OCI-M2 (cell line): ENCODE data around the gene RIMKLA.

Experiments used
- DNase-seq: peaks from one replicate; lab custom pipeline; 2025; ENCODE audit not compliant: unreplicated experiment; lab: John Stamatoyannopoulos, UW

Gene RIMKLA, protein sequence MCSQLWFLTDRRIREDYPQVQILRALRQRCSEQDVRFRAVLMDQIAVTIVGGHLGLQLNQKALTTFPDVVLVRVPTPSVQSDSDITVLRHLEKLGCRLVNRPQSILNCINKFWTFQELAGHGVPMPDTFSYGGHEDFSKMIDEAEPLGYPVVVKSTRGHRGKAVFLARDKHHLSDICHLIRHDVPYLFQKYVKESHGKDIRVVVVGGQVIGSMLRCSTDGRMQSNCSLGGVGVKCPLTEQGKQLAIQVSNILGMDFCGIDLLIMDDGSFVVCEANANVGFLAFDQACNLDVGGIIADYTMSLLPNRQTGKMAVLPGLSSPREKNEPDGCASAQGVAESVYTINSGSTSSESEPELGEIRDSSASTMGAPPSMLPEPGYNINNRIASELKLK

GRCh38 chr1:42380586-42381279, at the start of gene RIMKLA:
Gene RIMKLA, plus strand, starts transcription at chr1:42380792. Its CDS starts 143 bp downstream, at chr1:42380935.
- no peak for DNase-seq

DNA sequence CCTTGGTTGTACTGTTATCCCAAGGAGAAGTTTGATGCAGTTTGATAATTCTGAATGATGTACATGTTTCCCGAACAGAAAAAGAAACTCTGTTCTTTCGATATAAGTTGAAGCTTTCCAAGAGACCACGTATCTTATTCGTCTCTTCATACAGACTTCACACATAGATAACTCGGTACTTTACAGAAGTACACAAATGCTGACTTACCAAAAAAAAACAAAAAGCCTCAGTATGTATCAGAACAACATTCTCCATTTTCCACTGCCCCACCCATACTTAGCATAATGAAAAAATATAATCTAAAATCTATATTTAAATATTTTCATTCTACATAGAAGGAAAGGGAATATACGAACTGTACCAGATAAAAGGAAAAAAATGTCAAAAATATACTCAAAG, 47.7 kb upstream of the RIMKLA start:
- no peak for DNase-seq

DNA sequence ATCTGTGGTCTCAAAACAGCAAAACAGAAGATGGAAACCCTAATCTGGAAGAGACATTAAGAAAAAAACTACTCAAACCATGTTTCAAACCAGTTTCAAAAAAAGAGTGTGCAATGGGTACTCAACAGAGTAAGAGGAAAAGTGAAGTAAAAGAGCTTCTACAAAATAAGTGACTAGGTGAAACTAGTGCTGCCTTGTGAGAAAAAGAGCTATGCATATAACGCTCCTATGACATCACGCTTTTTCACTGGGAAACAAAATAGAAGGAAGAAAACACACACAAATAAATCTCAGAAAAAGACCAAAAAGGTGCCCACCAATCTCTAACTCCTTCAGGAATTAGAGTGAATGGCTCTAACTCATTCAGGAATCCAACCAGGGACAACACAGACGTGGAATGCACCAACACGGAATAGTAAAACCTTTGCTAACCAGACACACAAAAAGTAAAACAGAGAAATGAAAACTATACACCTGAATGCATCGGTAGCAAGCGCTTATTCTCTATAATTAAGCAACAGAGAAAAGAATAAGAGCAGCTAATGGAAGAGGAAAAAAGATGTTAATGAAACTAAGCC, 46.8 kb upstream of the RIMKLA start:
- no peak for DNase-seq

DNA sequence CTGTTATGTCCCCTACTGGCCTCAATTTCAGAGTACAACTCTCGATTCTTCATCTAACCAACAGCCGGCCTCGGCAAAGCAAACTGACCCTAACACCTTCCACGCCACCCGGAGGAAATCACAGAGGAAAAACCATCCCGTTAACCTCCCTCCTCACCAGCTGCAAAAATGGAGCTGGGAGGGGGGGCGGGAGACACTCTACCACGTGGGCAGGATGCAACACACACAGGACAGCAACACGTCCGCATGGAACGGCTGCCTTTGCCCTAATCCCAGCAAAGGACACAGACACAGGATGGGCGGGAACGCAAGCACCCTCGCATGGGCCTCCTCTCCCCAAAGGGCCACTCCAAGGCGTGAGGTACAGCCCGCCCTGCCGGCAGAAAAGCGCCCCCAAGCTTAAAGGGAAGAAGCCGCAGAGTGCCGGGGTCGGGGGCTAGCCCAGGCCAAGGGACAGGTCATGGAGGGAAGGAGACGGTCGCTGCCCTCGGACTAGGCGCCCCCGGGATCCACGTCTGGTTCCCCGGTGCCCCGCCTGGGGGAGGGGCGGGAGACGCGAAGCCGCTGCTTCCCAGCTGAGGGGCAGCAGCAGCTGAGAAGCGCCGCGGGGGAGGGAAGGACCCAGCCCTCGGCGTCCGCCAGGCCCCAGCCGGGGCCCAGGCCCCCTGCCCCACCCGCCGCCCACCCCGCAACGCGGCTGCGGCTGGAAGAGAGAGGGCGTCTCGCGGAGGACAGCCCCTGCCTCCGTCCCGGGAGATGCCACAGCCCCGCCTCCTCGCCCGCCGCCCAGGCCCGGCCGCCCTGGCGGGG, 46.1 kb upstream of the RIMKLA start:
- DNase-seq = no peak

GRCh38 chr1:42335050-42335808, 45.4 kb upstream of the RIMKLA start, which contains the start of gene FOXJ3:
Gene FOXJ3, minus strand, starts transcription at chr1:42335235. Its CDS starts 24,142 bp downstream, at chr1:42311093.
- DNase-seq = no peak

DNA sequence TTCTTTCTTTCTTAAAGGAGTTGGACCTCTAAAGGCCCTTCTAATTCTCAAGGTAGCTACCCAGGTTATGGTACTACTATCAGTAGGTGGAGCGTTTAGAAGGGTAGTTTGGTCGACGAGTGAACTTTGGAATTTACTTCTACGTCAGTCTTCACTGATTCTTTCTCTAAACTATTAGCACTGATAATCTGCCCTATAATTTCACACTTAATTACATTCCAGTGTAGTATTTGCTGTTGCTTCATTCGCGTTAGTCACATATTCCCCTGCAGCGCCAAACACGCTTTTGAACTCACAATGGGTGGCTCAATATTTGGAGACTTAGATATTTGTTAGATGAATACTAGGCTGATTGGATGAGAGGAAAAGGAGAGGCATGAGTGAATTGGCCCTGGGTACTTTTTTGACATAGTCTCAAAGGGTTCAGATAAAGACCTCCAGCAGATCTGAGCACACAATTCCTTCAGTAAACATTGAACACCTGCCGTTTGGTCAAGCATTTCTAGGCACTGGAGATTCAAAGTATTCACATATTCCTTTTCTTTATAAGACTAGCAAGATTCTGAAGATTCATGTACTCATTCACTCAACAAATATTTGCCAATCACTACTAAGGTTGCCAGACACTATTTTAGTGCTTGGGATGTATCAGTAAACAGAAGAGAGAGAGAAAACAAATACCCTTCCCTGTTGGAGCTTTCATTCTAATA, 44.6 kb upstream of the RIMKLA start:
- no peak for DNase-seq

GRCh38 chr1:42336978-42337377, 43.6 kb upstream of the RIMKLA start:
- no peak for DNase-seq

- DNase-seq = no peak
Measured at GRCh38 chr1:42340093-42340492, 40.5 kb upstream of the RIMKLA start.

DNA sequence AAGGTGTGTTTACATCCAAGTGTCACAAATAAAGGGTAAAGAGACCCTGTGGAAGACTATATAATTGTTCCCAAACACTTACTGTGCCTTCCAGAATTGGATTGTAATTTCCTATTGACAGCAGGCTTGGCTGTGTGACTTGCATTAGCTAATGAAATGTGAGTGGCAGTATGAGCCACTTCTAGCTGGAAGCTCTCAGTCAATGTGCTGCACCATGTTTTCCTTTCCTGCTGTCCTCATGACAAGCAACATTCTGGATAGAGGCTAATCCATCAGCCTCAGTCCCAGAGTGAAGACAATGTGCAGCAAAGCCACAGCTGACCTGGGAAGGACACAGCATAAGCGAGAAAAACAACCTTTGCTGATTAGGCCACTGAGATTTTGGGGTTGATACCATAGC, 39.7 kb upstream of the RIMKLA start:
- DNase-seq = no peak

GRCh38 chr1:42343049-42343448, 37.5 kb upstream of the RIMKLA start:
- DNase-seq = no peak

DNA sequence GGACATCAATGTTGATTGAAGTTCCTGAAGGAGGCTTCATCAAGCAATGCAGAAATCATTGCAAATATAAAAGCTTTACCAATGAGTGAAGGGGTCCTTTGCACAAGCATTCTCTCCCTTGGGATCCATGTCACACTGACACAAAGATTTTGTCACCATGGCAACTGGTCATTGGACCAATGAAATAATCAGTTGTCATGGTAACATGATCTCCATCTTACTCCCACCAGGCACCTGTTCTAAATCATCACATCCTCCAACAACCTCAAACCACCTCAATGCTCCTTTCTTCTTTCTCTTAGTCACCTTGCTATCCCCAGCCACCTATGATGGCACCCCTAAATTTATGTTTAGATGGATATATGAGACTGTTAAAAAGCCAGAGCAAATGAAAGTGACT, 32.1 kb upstream of the RIMKLA start:
- no peak for DNase-seq

GRCh38 chr1:42350086-42350485, 30.5 kb upstream of the RIMKLA start:
- DNase-seq = no peak

DNA sequence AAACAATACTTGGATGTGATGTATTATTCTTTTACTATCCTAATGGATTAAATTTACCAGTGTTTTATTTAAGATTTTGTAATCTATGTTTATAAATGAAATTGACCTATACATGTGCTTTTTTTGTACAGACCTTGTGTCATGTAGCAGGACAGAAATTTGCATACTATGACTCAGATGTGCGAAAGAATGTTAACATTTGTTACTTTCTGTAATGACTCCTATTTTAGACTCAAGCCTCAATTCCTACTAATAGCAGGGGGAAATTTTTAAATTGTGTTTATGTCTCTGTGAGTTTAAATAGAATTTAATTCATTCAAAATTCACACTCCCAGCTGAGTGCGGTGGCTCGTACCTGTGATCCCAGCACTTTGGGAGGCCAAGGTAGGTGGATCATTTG, 21.8 kb upstream of the RIMKLA start:
- DNase-seq = no peak

GRCh38 chr1:42359466-42359865, 21.1 kb upstream of the RIMKLA start:
- no peak for DNase-seq

GRCh38 chr1:42364089-42364488, 16.5 kb upstream of the RIMKLA start:
- no peak for DNase-seq

DNA sequence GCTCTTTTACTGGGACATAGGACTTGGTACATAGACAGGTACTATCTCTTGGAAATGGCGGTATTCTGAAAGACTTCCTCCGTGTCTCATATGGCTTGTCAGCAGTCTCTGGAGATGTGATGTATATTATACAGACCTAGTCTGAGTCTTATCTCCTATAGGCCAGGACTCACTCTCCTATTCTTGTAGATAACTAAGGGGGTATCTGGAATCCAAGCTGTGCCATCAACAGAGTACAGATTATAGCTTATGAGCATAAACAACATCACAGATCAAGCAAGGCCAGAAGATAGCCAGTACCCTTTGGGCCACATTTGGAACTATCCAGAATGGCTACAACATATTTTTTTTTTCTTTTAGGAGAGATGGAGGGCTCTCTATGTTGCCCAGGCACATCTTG, 16.1 kb upstream of the RIMKLA start:
- no peak for DNase-seq

- no peak for DNase-seq
Measured at GRCh38 chr1:42365118-42365517, 15.5 kb upstream of the RIMKLA start.

DNA sequence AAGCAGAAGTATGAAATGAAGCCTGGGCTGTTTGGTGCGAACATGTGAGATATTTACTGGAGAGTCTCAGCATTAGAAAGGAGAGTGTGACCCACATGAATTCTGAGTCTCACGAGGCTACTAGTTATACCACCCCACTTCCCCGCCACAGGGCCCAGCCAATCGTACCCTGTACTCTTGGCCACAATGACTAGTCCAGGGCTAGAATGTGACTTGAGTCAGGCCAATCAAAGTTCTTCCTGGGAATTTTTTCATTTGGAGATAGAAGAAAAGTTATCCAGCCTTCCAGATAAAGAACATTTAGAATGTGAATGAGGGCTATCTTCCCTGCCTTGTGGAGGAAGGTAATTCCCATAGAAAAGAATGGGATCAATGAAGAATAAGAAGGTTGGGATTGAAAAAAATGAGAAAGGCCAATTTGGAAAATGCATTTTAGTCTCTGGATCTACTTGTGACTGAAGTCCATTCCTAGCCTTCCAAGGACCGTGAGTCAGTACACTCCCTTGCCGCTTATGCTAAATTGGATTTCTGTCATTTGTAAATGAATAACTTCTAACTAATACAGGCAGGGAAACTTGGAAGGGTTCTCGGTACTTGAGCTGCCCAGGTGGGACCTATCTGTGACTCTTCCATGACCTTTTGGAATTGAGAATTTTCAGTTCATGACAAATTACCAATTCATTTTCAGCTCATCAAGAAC, 12.3 kb upstream of the RIMKLA start:
- DNase-seq = no peak

DNA sequence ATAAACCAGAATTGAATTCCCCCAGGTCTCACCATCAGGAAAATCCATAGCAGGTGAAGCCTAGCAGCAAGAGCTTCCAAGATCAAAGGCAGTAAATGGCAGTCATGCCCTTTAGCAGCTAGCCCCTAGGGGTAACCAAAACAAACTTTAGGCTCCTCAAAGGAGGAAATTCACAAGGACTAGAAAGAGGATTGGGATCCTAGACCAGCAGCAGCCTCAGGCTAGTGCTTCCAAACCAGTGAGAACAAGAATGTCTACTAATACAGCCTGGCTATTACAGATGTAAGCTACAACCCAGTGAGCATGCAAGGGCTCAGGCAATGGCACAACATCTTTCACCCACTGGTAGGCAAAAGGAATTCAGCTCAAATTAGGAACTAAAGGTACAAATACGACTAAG, 11.1 kb upstream of the RIMKLA start:
- DNase-seq = no peak
